K562 (cell line): ENCODE measurements around the gene KCNK4. TPM values are rescaled to one million over a fixed set of nuclear protein-coding genes. Genes with fewer than 3 reads are reported as not detected.
A peak's percentile ranks its signal among the peaks of the same experiment; 100 is the strongest.

ENCODE experiments used
- FOXK1 ChIP-seq: sonication (generic); formaldehyde crosslinking; IDR thresholded peaks from 2 replicates; pipeline ENCODE4 v1.8.0; 2022; ENCODE audit warnings: missing genetic modification reagents, mild to moderate bottlenecking, borderline replicate concordance
- FOXP1 ChIP-seq: sonication (generic); formaldehyde crosslinking; IDR thresholded peaks from 2 replicates; pipeline ENCODE4 v1.8.0; 2022; ENCODE audit warnings: mild to moderate bottlenecking, missing genetic modification reagents
- GATA2 ChIP-seq: sonication (generic); formaldehyde crosslinking; IDR thresholded peaks from 2 replicates; pipeline ENCODE4 v1.4.0; 2020; ENCODE audit warnings: mild to moderate bottlenecking, missing genetic modification reagents
- RBM17 ChIP-seq: fragments of 200-400 bp; formaldehyde crosslinking; IDR thresholded peaks from 2 replicates; pipeline ENCODE4 v1.6.1; 2017; ENCODE audit warnings: low read depth, mild to moderate bottlenecking, low read length, borderline replicate concordance
- SAP30 ChIP-seq: fragments of 200-600 bp; sonication (generic); IDR thresholded peaks from 2 replicates; pipeline ENCODE4 v1.6.1; 2012; ENCODE audit warnings: borderline replicate concordance, low read depth, mild to moderate bottlenecking, moderate library complexity, low read length, control low read depth, inconsistent platforms; ENCODE audit not compliant: insufficient read depth, poor library complexity, severe bottlenecking
- SRSF9 ChIP-seq: fragments of 200-400 bp; formaldehyde crosslinking; IDR thresholded peaks from 2 replicates; pipeline ENCODE4 v1.6.1; 2017; ENCODE audit warnings: low read depth, low read length, borderline replicate concordance
- TARDBP ChIP-seq: fragments of 450-650 bp; IDR thresholded peaks from 2 replicates; pipeline ENCODE4 v1.6.1; 2016
- TOE1 ChIP-seq, 2 experiments: fragments of 450-650 bp in 1 of 2; sonication (generic) in 1 of 2; formaldehyde crosslinking in 1 of 2; IDR thresholded peaks; 2 replicates each; pipeline versions ENCODE4 v1.7.1 to v1.8.0; 2016 to 2022; ENCODE audit warnings: borderline replicate concordance in 2 of 2, mild to moderate bottlenecking in 2 of 2, antibody characterized with exemption in 1 of 2, inconsistent platforms in 1 of 2, low read depth in 1 of 2, missing genetic modification reagents in 1 of 2, moderate library complexity in 1 of 2
- ZNF316 ChIP-seq: fragments of 450-650 bp; IDR thresholded peaks from 2 replicates; pipeline ENCODE4 v1.6.1; 2016
- polyA plus RNA-seq, 8 experiments: library from polyadenylated mRNA; depleted of rRNA in 4 of 8; stranded (reverse) in 5 of 8; unstranded in 3 of 8; fragments of >200 nt; fragmentation: Nextera tagmentation in 2 of 8; fragmentation: Illumina TruSeq in 1 of 8; extraction: Ambion mirVana in 2 of 8; extraction: Trizol in 1 of 8; gene quantifications; 2 replicates each; pipeline versions ENCODE4 v1.2.1 to v1.2.3, GENCODE V29; 2011 to 2014; ENCODE audit warnings: inconsistent platforms in 1 of 8, missing spikeins in 1 of 8
- total RNA-seq, 7 experiments: library from RNA; depleted of rRNA in 6 of 7; stranded (reverse); fragments of >200 nt in 6 of 7; fragmentation: Illumina TruSeq in 2 of 7; extraction: Trizol in 2 of 7; gene quantifications; 2 replicates each; pipeline versions ENCODE4 v1.2.1 to v1.2.3, GENCODE V29; 2011 to 2021; ENCODE audit warnings: low replicate concordance in 1 of 7
- TF ChIP-seq, protein P1 (sequence below), 2 experiments: fragments of 450-650 bp; formaldehyde crosslinking in 1 of 2; IDR thresholded peaks; 2 replicates each; pipeline versions ENCODE4 v1.4.0 to v1.6.1; 2014 to 2020; ENCODE audit warnings: mild to moderate bottlenecking in 2 of 2, borderline replicate concordance in 1 of 2, low read depth in 1 of 2
- TF ChIP-seq, protein P2 (sequence below), 3 experiments: fragments of 200-800 bp in 1 of 3; fragments of 250-450 bp in 1 of 3; fragments of 450-650 bp in 1 of 3; sonication (Bioruptor Pico) in 1 of 3; sonication (Bioruptor generic) in 1 of 3; formaldehyde crosslinking in 1 of 3; IDR thresholded peaks; 2 replicates each; pipeline versions ENCODE4 v1.6.1 to v1.8.0; 2016 to 2022; ENCODE audit warnings: mild to moderate bottlenecking in 2 of 3, missing genetic modification characterization in 2 of 3, missing compliant biosample characterization in 1 of 3, moderate library complexity in 1 of 3
- TF ChIP-seq, protein P3 (sequence below): sonication (generic); formaldehyde crosslinking; IDR thresholded peaks from 2 replicates; pipeline ENCODE4 v1.8.0; 2022; ENCODE audit warnings: mild to moderate bottlenecking, missing genetic modification reagents

Gene KCNK4
- total and polyA plus RNA-seq, 9 of the 15 experiments (the other 6 are each of a cell fraction or from before 2014, with no cell fraction given) = not detected

DNA sequence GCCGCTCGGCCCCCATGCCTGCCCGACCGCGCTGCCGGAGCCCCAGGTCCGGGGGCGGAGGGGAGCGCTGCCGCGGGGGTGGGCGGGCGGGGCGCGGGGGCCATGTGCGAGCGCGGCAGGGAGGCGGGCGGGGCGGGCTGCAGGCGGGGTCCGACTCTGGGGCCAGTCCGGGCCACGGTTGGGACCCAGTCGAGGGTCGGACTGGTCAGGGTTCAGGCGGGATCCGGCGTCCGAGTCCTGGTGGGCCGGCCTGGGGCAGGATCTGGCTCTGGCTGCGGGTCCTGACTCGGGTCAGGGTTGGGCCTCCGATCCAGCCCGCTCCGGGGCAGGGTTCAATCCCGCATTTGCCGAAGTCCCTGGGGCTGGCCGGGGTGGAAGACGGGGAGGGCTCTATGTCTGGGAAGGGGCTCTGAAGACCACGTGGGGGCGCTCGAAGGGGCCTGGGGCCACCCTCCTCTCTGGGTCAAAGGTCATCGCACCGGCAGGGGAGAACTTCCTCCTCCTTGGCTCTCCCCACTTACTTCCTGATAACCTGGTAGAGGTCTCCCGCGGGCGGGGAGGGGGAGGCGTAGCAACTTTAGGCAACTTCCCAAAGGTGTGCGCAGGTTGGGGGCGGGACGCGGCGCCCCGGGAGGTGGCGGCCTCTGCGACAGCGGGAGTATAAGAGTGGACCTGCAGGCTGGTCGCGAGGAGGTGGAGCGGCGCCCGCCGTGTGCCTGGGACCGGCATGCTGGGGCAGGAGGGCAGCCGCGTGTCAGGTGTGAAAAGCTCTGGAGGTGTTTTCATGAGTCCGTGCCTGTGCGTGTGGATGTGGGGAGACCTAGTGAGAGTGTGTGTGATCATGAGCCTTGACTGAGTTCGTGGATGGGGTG is 14.8 kb downstream of the KCNK4 start (continued):
- TF ChIP-seq, protein P1, sequence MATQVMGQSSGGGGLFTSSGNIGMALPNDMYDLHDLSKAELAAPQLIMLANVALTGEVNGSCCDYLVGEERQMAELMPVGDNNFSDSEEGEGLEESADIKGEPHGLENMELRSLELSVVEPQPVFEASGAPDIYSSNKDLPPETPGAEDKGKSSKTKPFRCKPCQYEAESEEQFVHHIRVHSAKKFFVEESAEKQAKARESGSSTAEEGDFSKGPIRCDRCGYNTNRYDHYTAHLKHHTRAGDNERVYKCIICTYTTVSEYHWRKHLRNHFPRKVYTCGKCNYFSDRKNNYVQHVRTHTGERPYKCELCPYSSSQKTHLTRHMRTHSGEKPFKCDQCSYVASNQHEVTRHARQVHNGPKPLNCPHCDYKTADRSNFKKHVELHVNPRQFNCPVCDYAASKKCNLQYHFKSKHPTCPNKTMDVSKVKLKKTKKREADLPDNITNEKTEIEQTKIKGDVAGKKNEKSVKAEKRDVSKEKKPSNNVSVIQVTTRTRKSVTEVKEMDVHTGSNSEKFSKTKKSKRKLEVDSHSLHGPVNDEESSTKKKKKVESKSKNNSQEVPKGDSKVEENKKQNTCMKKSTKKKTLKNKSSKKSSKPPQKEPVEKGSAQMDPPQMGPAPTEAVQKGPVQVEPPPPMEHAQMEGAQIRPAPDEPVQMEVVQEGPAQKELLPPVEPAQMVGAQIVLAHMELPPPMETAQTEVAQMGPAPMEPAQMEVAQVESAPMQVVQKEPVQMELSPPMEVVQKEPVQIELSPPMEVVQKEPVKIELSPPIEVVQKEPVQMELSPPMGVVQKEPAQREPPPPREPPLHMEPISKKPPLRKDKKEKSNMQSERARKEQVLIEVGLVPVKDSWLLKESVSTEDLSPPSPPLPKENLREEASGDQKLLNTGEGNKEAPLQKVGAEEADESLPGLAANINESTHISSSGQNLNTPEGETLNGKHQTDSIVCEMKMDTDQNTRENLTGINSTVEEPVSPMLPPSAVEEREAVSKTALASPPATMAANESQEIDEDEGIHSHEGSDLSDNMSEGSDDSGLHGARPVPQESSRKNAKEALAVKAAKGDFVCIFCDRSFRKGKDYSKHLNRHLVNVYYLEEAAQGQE (IDR thresholded peaks at IDR 0.05; ENCODE audit: borderline replicate concordance) = peak; percentile 20; the same call in 1 of the 2 replicates
- TF ChIP-seq, protein P1 (CRISPR knock-in tag; IDR thresholded peaks at IDR 0.05; ENCODE audit: low read depth) = no peak
- TF ChIP-seq TOE1 (IDR thresholded peaks at IDR 0.05; ENCODE audit: borderline replicate concordance) (peak; percentile 53; the same call in 1 of the 2 replicates), TOE1 (CRISPR knock-in tag; IDR thresholded peaks at IDR 0.05; ENCODE audit: borderline replicate concordance, low read depth) (no peak), SRSF9 (no peak), FOXP1 (CRISPR knock-in tag) (0 out of 2 replicates have a peak, but pooled peaks have one; percentile 27), TARDBP (no peak), FOXK1 (0 out of 2 replicates have a peak, but pooled peaks have one; percentile 61), ZNF316 (no peak), GATA2 (CRISPR knock-in tag) (no peak), RBM17 (no peak), SAP30 (peak; percentile 56)
- TF ChIP-seq, protein P2, sequence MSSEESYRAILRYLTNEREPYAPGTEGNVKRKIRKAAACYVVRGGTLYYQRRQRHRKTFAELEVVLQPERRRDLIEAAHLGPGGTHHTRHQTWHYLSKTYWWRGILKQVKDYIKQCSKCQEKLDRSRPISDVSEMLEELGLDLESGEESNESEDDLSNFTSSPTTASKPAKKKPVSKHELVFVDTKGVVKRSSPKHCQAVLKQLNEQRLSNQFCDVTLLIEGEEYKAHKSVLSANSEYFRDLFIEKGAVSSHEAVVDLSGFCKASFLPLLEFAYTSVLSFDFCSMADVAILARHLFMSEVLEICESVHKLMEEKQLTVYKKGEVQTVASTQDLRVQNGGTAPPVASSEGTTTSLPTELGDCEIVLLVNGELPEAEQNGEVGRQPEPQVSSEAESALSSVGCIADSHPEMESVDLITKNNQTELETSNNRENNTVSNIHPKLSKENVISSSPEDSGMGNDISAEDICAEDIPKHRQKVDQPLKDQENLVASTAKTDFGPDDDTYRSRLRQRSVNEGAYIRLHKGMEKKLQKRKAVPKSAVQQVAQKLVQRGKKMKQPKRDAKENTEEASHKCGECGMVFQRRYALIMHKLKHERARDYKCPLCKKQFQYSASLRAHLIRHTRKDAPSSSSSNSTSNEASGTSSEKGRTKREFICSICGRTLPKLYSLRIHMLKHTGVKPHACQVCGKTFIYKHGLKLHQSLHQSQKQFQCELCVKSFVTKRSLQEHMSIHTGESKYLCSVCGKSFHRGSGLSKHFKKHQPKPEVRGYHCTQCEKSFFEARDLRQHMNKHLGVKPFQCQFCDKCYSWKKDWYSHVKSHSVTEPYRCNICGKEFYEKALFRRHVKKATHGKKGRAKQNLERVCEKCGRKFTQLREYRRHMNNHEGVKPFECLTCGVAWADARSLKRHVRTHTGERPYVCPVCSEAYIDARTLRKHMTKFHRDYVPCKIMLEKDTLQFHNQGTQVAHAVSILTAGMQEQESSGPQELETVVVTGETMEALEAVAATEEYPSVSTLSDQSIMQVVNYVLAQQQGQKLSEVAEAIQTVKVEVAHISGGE (CRISPR knock-in tag; IDR thresholded peaks at IDR 0.05) = peak in 1 of 3 experiments; percentile 41; a peak in 1 of 6 replicates
- TF ChIP-seq, protein P3, sequence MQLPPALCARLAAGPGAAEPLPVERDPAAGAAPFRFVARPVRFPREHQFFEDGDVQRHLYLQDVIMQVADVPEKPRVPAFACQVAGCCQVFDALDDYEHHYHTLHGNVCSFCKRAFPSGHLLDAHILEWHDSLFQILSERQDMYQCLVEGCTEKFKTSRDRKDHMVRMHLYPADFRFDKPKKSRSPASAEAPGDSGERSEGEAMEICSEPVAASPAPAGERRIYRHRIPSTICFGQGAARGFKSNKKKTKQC (CRISPR knock-in tag) = no peak
